H1 (cell line): ENCODE data around the gene RNASE12. TPM values are rescaled to one million over a fixed set of nuclear protein-coding genes. Genes with fewer than 3 reads are reported as not detected.

Source experiments
- polyA plus RNA-seq, 7 experiments: library from polyadenylated mRNA; depleted of rRNA in 3 of 7; stranded (reverse) in 5 of 7; unstranded in 2 of 7; fragments of >200 nt in 5 of 7; fragments of 200-250 nt in 2 of 7; gene quantifications; 1 replicate in 5 of 7; 2 replicates in 1 of 7; 4 replicates in 1 of 7; pipeline versions ENCODE4 v1.2.1 to v1.2.3, GENCODE V29; 2011 to 2013; ENCODE audit warnings: missing spikeins in 2 of 7, mixed read lengths in 2 of 7
- total RNA-seq: library from RNA; stranded (reverse); fragmentation: NEBNext Ultra II Directional; extraction: Animal tissue kit (Norgen Biotek cat#: 25700); gene quantifications from 2 replicates; pipeline ENCODE4 v1.2.1, GENCODE V29; 2021
- TF ChIP-seq, protein P1 (sequence below): IDR thresholded peaks from 2 replicates; pipeline ENCODE4 v1.6.1; 2012; ENCODE audit warnings: inconsistent platforms

The RNASE12 gene
- total and polyA plus RNA-seq, 2 of the 8 experiments (the other 6 are each of a cell fraction or from before 2014, with no cell fraction given), result not detected

DNA sequence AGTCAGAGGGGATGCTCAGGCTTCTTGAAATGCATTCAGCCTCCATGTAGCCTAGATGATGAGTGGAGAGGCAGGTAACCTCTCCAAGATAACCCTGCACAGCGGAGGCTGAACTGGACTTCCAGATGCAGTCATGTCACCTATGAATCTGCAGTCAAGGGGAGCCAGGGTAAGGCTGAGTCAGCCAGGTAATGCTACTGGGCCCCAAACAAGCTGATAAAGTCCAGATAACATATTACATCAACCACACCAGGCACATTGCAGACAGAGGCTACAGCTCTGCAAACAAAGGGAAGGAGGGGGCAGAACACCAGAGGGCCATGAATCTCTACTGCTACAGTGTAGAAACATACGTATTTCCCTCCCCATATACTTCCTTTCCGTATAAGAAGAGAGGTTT lies 44.3 kb downstream of the RNASE12 start (continued):
- TF ChIP-seq, protein P1, sequence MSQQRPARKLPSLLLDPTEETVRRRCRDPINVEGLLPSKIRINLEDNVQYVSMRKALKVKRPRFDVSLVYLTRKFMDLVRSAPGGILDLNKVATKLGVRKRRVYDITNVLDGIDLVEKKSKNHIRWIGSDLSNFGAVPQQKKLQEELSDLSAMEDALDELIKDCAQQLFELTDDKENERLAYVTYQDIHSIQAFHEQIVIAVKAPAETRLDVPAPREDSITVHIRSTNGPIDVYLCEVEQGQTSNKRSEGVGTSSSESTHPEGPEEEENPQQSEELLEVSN, result no peak

Other genes starting within 250 kb of the RNASE12 start
- gene PARP2, start 247.7 kb downstream of the RNASE12 start, total RNA-seq, result 41.7 and 42.9 TPM in 2 replicates
- gene PARP2, start 247.7 kb downstream of the RNASE12 start, polyA plus RNA-seq (2011; rRNA removed), result 14.8 and 27.7 TPM in 2 replicates
- gene TEP1, start 177.9 kb downstream of the RNASE12 start, total RNA-seq, result 9.6 and 10.7 TPM in 2 replicates
- gene TEP1, start 177.9 kb downstream of the RNASE12 start, polyA plus RNA-seq (2011; rRNA removed), result 6.9 and 8.7 TPM in 2 replicates
- 0.11 TPM in 1 of 2 replicates, not detected in the other for gene KLHL33, start 155.2 kb downstream of the RNASE12 start, total RNA-seq
- gene KLHL33, start 155.2 kb downstream of the RNASE12 start, polyA plus RNA-seq (2011; rRNA removed), result 0.17 and 0.20 TPM in 2 replicates
- gene OSGEP, start 136.6 kb downstream of the RNASE12 start, total RNA-seq, result 34.4 and 42.3 TPM in 2 replicates
- 78.6 and 89.5 TPM in 2 replicates for gene OSGEP, start 136.6 kb downstream of the RNASE12 start, polyA plus RNA-seq (2011; rRNA removed)
- gene APEX1, start 136.2 kb downstream of the RNASE12 start, total RNA-seq, result 384 and 404 TPM in 2 replicates
- 663 and 700 TPM in 2 replicates for gene APEX1, start 136.2 kb downstream of the RNASE12 start, polyA plus RNA-seq (2011; rRNA removed)
- 29.5 and 33.4 TPM in 2 replicates for gene PIP4P1, start 129.9 kb downstream of the RNASE12 start, total RNA-seq
- gene PIP4P1, start 129.9 kb downstream of the RNASE12 start, polyA plus RNA-seq (2011; rRNA removed), result 60.0 and 67.7 TPM in 2 replicates
- gene PNP, start 122.0 kb downstream of the RNASE12 start, total RNA-seq, result 108 and 110 TPM in 2 replicates
- 97.6 and 130 TPM in 2 replicates for gene PNP, start 122.0 kb downstream of the RNASE12 start, polyA plus RNA-seq (2011; rRNA removed)
- gene RNASE10, start 85.8 kb downstream of the RNASE12 start, total RNA-seq, result 0.67 TPM in 1 of 2 replicates, not detected in the other
- not detected in 2 replicates for gene RNASE10, start 85.8 kb downstream of the RNASE12 start, polyA plus RNA-seq (2011; rRNA removed)
- not detected in 2 replicates for gene RNASE9, start 30.3 kb downstream of the RNASE12 start, total RNA-seq
- 0.06 TPM in 2 replicates for gene RNASE9, start 30.3 kb downstream of the RNASE12 start, polyA plus RNA-seq (2011; rRNA removed)
- not detected in 2 replicates for gene RNASE11, start 3.4 kb downstream of the RNASE12 start, total RNA-seq
- not detected in 2 replicates for gene RNASE11, start 3.4 kb downstream of the RNASE12 start, polyA plus RNA-seq (2011; rRNA removed)
- not detected in 2 replicates for gene OR6S1, start 50.3 kb upstream of the RNASE12 start, total RNA-seq
- not detected in 2 replicates for gene OR6S1, start 50.3 kb upstream of the RNASE12 start, polyA plus RNA-seq (2011; rRNA removed)
- gene RNASE4, start 93.2 kb upstream of the RNASE12 start, total RNA-seq, result 0.38 and 0.61 TPM in 2 replicates
- 3.5 and 3.7 TPM in 2 replicates for gene RNASE4, start 93.2 kb upstream of the RNASE12 start, polyA plus RNA-seq (2011; rRNA removed)
- gene ANG, start 97.4 kb upstream of the RNASE12 start, total RNA-seq, result 2.2 and 4.3 TPM in 2 replicates
- gene ANG, start 97.4 kb upstream of the RNASE12 start, polyA plus RNA-seq (2011; rRNA removed), result 4.4 and 4.6 TPM in 2 replicates
- gene EDDM3A, start 154.5 kb upstream of the RNASE12 start, total RNA-seq, result not detected in 2 replicates
- 0.09 and 0.11 TPM in 2 replicates for gene EDDM3A, start 154.5 kb upstream of the RNASE12 start, polyA plus RNA-seq (2011; rRNA removed)
- gene EDDM3B, start 177.0 kb upstream of the RNASE12 start, total RNA-seq, result not detected in 2 replicates
- gene EDDM3B, start 177.0 kb upstream of the RNASE12 start, polyA plus RNA-seq (2011; rRNA removed), result not detected in 2 replicates
- gene RNASE6, start 189.9 kb upstream of the RNASE12 start, total RNA-seq, result not detected in 2 replicates
- 0.12 TPM in 1 of 2 replicates, not detected in the other for gene RNASE6, start 189.9 kb upstream of the RNASE12 start, polyA plus RNA-seq (2011; rRNA removed)
- 2.2 and 3.0 TPM in 2 replicates for gene RNASE1, start 211.5 kb upstream of the RNASE12 start, total RNA-seq
- gene RNASE1, start 211.5 kb upstream of the RNASE12 start, polyA plus RNA-seq (2011; rRNA removed), result 10.2 and 13.4 TPM in 2 replicates